ENCODE results near the gene PHACTR2. TPM values are rescaled to one million over a fixed set of nuclear protein-coding genes. Genes with fewer than 3 reads are reported as not detected.

The PHACTR2 gene
- total and polyA plus RNA-seq, 4 donors, result 4.0 to 23.8 (median 15.0) TPM

- H3K4me1 ChIP-seq (ENCODE audit: control insufficient read depth in 4 of 4, insufficient read depth in 4 of 4, low read length in 3 of 4), result no peaks in the 10 kb centered on the region
- H3K27me3 ChIP-seq (ENCODE audit: control insufficient read depth in 4 of 4, insufficient read depth in 4 of 4, low read length in 3 of 4), result no peaks in the 10 kb centered on the region
- DNase-seq (ENCODE audit: low spot score), result no peak
- no peaks in the 10 kb centered on the region for H3K9me3 ChIP-seq (ENCODE audit: control insufficient read depth in 4 of 4, low read length in 3 of 4)
- no peak overlapping the region for H3K4me3 ChIP-seq (ENCODE audit: low read depth in 1 of 3, low read length in 3 of 3)
- no peak overlapping the region for H3K9ac ChIP-seq (ENCODE audit: low read depth in 1 of 2, low read length in 2 of 2)
- H3K36me3 ChIP-seq (ENCODE audit: control insufficient read depth in 4 of 4, insufficient read depth in 3 of 4, low read depth in 1 of 4, low read length in 3 of 4), result peaks cover 15 to 57% (median 38%) of the 10 kb centered on the region in 4 donors
- TF ChIP-seq NR2F2 (IDR thresholded peaks at IDR 0.05) (no peak), HNF4A (conservative IDR thresholded peaks at IDR 0.05) (no peak), EGR1 (IDR thresholded peaks at IDR 0.05; ENCODE audit: low read depth in 2 of 2) (no peak), SP1 (IDR thresholded peaks at IDR 0.05) (no peak), YY1 (IDR thresholded peaks at IDR 0.05) (no peak), FOXA2 (IDR thresholded peaks at IDR 0.05) (no peak), JUND (IDR thresholded peaks at IDR 0.05) (no peak), RAD21 (IDR thresholded peaks at IDR 0.05) (no peak), ATF3 (IDR thresholded peaks at IDR 0.05) (no peak), ZBTB33 (IDR thresholded peaks at IDR 0.05) (no peak), FOXA1 (IDR thresholded peaks at IDR 0.05) (no peak)
- TF ChIP-seq, protein P1, sequence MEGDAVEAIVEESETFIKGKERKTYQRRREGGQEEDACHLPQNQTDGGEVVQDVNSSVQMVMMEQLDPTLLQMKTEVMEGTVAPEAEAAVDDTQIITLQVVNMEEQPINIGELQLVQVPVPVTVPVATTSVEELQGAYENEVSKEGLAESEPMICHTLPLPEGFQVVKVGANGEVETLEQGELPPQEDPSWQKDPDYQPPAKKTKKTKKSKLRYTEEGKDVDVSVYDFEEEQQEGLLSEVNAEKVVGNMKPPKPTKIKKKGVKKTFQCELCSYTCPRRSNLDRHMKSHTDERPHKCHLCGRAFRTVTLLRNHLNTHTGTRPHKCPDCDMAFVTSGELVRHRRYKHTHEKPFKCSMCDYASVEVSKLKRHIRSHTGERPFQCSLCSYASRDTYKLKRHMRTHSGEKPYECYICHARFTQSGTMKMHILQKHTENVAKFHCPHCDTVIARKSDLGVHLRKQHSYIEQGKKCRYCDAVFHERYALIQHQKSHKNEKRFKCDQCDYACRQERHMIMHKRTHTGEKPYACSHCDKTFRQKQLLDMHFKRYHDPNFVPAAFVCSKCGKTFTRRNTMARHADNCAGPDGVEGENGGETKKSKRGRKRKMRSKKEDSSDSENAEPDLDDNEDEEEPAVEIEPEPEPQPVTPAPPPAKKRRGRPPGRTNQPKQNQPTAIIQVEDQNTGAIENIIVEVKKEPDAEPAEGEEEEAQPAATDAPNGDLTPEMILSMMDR (IDR thresholded peaks at IDR 0.05; ENCODE audit: low read depth, low read length, missing input control), result no peak
- over 99% methylated on average over 5 of the region's 5 CpGs for WGBS
- H3K27ac ChIP-seq (ENCODE audit: low read depth in 1 of 2, low read length in 2 of 2), result no peak overlapping the region
Measured at GRCh38 chr6:143857651-143858050, 179.9 kb downstream of the PHACTR2 start.

GRCh38 chr6:143859891-143860660 is 182.3 kb downstream of the PHACTR2 start:
- Histone ChIP-seq H3K9ac (ENCODE audit: low read depth in 1 of 2, low read length in 2 of 2) (no peak overlapping the region), H3K27me3 (ENCODE audit: control insufficient read depth in 4 of 4, insufficient read depth in 4 of 4, low read length in 3 of 4) (no peaks in the 10 kb centered on the region), H3K4me3 (ENCODE audit: low read depth in 1 of 3, low read length in 3 of 3) (no peak overlapping the region), H3K4me1 (ENCODE audit: control insufficient read depth in 4 of 4, insufficient read depth in 4 of 4, low read length in 3 of 4) (no peaks in the 10 kb centered on the region), H3K27ac (ENCODE audit: low read depth in 1 of 2, low read length in 2 of 2) (no peak overlapping the region), H3K36me3 (ENCODE audit: control insufficient read depth in 4 of 4, insufficient read depth in 3 of 4, low read depth in 1 of 4, low read length in 3 of 4) (peaks cover 17 to 78% (median 50%) of the 10 kb centered on the region in 4 donors), H3K9me3 (ENCODE audit: control insufficient read depth in 4 of 4, low read length in 3 of 4) (no peaks in the 10 kb centered on the region)
- no peak for DNase-seq (ENCODE audit: low spot score)
- 94% methylated on average over 3 of the region's 3 CpGs for WGBS
- TF ChIP-seq YY1 (IDR thresholded peaks at IDR 0.05) (no peak), TAF1 (conservative IDR thresholded peaks at IDR 0.05) (no peak), EGR1 (IDR thresholded peaks at IDR 0.05; ENCODE audit: low read depth in 2 of 2) (no peak), GABPA (IDR thresholded peaks at IDR 0.05 in 1 of 2, conservative IDR thresholded peaks at IDR 0.05 in 1 of 2) (no peak), HNF4A (conservative IDR thresholded peaks at IDR 0.05) (no peak), JUND (IDR thresholded peaks at IDR 0.05) (no peak), FOXA2 (IDR thresholded peaks at IDR 0.05) (no peak)
- TF ChIP-seq, protein P1 (IDR thresholded peaks at IDR 0.05; ENCODE audit: low read depth, low read length, missing input control), result no peak
